DOHH2 (cell line): Measurements from ENCODE around the gene COX4I1.

ENCODE experiments used
- H3F3A ChIP-seq: fragments of 200-600 bp; sonication (generic), shearing (Covaris generic); 2 replicates; pipeline ENCODE4 v1.6.0; 2016; ENCODE audit warnings: antibody characterized with exemption, mild to moderate bottlenecking; ENCODE audit not compliant: control insufficient read depth, insufficient read depth
- H3K27ac ChIP-seq: fragments of 200-600 bp; sonication (generic); 2 replicates; pipeline ENCODE4 v1.5.1; 2014; ENCODE audit warnings: low read depth, mild to moderate bottlenecking, low read length, moderate library complexity
- H3K27me3 ChIP-seq: fragments of 200-600 bp; sonication (generic); 2 replicates; pipeline ENCODE4 v1.6.1; 2014; ENCODE audit warnings: mild to moderate bottlenecking, low read length, mixed read lengths; ENCODE audit not compliant: control insufficient read depth
- H3K36me3 ChIP-seq: fragments of 200-600 bp; sonication (generic); 2 replicates; pipeline ENCODE4 v1.6.1; 2014; ENCODE audit warnings: mild to moderate bottlenecking, low read length, moderate library complexity, mixed read lengths; ENCODE audit not compliant: control insufficient read depth
- H3K4me1 ChIP-seq: fragments of 200-600 bp; sonication (generic); 2 replicates; pipeline ENCODE4 v1.6.1; 2014; ENCODE audit warnings: mild to moderate bottlenecking, low read length, mixed read lengths; ENCODE audit not compliant: control insufficient read depth
- H3K4me2 ChIP-seq: fragments of 200-600 bp; sonication (generic); 2 replicates; pipeline ENCODE4 v1.6.0; 2014; ENCODE audit warnings: mild to moderate bottlenecking, low read length, moderate library complexity
- H3K4me3 ChIP-seq: fragments of 200-600 bp; sonication (generic); 2 replicates; pipeline ENCODE4 v1.5.1; 2014; ENCODE audit warnings: mild to moderate bottlenecking, low read length, mixed read lengths
- H3K79me2 ChIP-seq: fragments of 200-600 bp; sonication (generic); 2 replicates; pipeline ENCODE4 v1.6.1; 2014; ENCODE audit warnings: mild to moderate bottlenecking, low read length, mixed read lengths; ENCODE audit not compliant: control insufficient read depth
- H3K9me2 ChIP-seq: fragments of 200-600 bp; sonication (generic); replicated peaks from 2 replicates; pipeline ENCODE4 v1.6.1; 2014; ENCODE audit warnings: mild to moderate bottlenecking, low read length, mixed read lengths; ENCODE audit not compliant: control insufficient read depth
- H3K9me3 ChIP-seq: fragments of 200-600 bp; sonication (generic); 2 replicates; pipeline ENCODE4 v1.6.1; 2014; ENCODE audit warnings: antibody characterized with exemption, low read length, mixed read lengths; ENCODE audit not compliant: control insufficient read depth, insufficient read depth
- H4K20me1 ChIP-seq: fragments of 200-600 bp; sonication (generic); 2 replicates; pipeline ENCODE4 v1.6.0; 2014; ENCODE audit warnings: low read depth, mild to moderate bottlenecking, antibody characterized with exemption, low read length, moderate library complexity; ENCODE audit not compliant: control insufficient read depth, insufficient read depth
- CTCF ChIP-seq: fragments of 200-600 bp; sonication (generic); IDR thresholded peaks from one replicate; pipeline ENCODE4 v1.5.1; 2014; ENCODE audit warnings: antibody characterized with exemption, mild to moderate bottlenecking, low read depth, low read length; ENCODE audit not compliant: poor library complexity, severe bottlenecking
- EZH2phosphoT487 ChIP-seq: fragments of 200-600 bp; sonication (generic); IDR thresholded peaks from 2 replicates; pipeline ENCODE4 v1.6.1; 2017; ENCODE audit warnings: borderline replicate concordance, mild to moderate bottlenecking, antibody characterized with exemption, low read length, moderate library complexity, mixed read lengths

The COX4I1 gene

GRCh38 chr16:85843471-85844168, 44.1 kb downstream of the COX4I1 start:
- H3K9me2 ChIP-seq, result no peaks in the 10 kb centered on the region
- no peaks in the 10 kb centered on the region for H4K20me1 ChIP-seq
- no peak for TF ChIP-seq EZH2phosphoT487
- H3K27ac ChIP-seq, result no peak overlapping the region
- peaks cover 12% of the 10 kb centered on the region for H3K4me1 ChIP-seq
- no peak overlapping the region for H3K4me3 ChIP-seq
- H3K9me3 ChIP-seq, result no peaks in the 10 kb centered on the region
- no peaks in the 10 kb centered on the region for H3K27me3 ChIP-seq
- no peaks in the 10 kb centered on the region for H3K79me2 ChIP-seq
- no peaks in the 10 kb centered on the region; the same call in 1 of the 2 replicates for H3F3A ChIP-seq
- H3K4me2 ChIP-seq, result no peak overlapping the region
- H3K36me3 ChIP-seq, result no peaks in the 10 kb centered on the region

- Histone ChIP-seq H3K4me1 (peaks cover 10% of the 10 kb centered on the region; the same call in 1 of the 2 replicates), H3K9me3 (no peaks in the 10 kb centered on the region), H3K9me2 (no peaks in the 10 kb centered on the region), H3K36me3 (no peaks in the 10 kb centered on the region), H4K20me1 (no peaks in the 10 kb centered on the region), H3F3A (no peaks in the 10 kb centered on the region; the same call in 1 of the 2 replicates), H3K27ac (no peak overlapping the region), H3K4me2 (no peak overlapping the region), H3K4me3 (no peak overlapping the region), H3K79me2 (no peaks in the 10 kb centered on the region), H3K27me3 (no peaks in the 10 kb centered on the region)
- no peak for TF ChIP-seq CTCF
- TF ChIP-seq EZH2phosphoT487, result no peak
Observed at GRCh38 chr16:85844169-85844481, 44.6 kb downstream of the COX4I1 start.

- Histone ChIP-seq H3K27ac (no peak overlapping the region), H3K27me3 (no peaks in the 10 kb centered on the region), H3K4me1 (peaks cover 10% of the 10 kb centered on the region; the same call in 1 of the 2 replicates), H3K9me3 (no peaks in the 10 kb centered on the region), H3K79me2 (no peaks in the 10 kb centered on the region), H3F3A (no peaks in the 10 kb centered on the region; the same call in 1 of the 2 replicates), H3K36me3 (no peaks in the 10 kb centered on the region), H3K9me2 (no peaks in the 10 kb centered on the region), H3K4me2 (no peak overlapping the region), H4K20me1 (no peaks in the 10 kb centered on the region), H3K4me3 (no peak overlapping the region)
- TF ChIP-seq CTCF (no peak), EZH2phosphoT487 (no peak)
Observed at GRCh38 chr16:85844786-85845185, 45.3 kb downstream of the COX4I1 start.

GRCh38 chr16:85845266-85845665, 45.8 kb downstream of the COX4I1 start:
- Histone ChIP-seq H4K20me1 (no peaks in the 10 kb centered on the region), H3K4me2 (no peak overlapping the region), H3K4me3 (no peak overlapping the region), H3K4me1 (peaks cover 10% of the 10 kb centered on the region; the same call in 1 of the 2 replicates), H3K27ac (no peak overlapping the region), H3K79me2 (no peaks in the 10 kb centered on the region), H3K9me2 (no peaks in the 10 kb centered on the region), H3F3A (no peaks in the 10 kb centered on the region; the same call in 1 of the 2 replicates), H3K36me3 (no peaks in the 10 kb centered on the region), H3K9me3 (no peaks in the 10 kb centered on the region), H3K27me3 (no peaks in the 10 kb centered on the region)
- no peak for TF ChIP-seq CTCF
- TF ChIP-seq EZH2phosphoT487, result no peak
